Measurements from ENCODE around the gene ATP13A3. TPM values are rescaled to one million over a fixed set of nuclear protein-coding genes. Genes with fewer than 3 reads are reported as not detected.

ATP13A3 gene
- total and polyA plus RNA-seq, 4 donors, result 26.6 to 166 (median 75.5) TPM

DNA sequence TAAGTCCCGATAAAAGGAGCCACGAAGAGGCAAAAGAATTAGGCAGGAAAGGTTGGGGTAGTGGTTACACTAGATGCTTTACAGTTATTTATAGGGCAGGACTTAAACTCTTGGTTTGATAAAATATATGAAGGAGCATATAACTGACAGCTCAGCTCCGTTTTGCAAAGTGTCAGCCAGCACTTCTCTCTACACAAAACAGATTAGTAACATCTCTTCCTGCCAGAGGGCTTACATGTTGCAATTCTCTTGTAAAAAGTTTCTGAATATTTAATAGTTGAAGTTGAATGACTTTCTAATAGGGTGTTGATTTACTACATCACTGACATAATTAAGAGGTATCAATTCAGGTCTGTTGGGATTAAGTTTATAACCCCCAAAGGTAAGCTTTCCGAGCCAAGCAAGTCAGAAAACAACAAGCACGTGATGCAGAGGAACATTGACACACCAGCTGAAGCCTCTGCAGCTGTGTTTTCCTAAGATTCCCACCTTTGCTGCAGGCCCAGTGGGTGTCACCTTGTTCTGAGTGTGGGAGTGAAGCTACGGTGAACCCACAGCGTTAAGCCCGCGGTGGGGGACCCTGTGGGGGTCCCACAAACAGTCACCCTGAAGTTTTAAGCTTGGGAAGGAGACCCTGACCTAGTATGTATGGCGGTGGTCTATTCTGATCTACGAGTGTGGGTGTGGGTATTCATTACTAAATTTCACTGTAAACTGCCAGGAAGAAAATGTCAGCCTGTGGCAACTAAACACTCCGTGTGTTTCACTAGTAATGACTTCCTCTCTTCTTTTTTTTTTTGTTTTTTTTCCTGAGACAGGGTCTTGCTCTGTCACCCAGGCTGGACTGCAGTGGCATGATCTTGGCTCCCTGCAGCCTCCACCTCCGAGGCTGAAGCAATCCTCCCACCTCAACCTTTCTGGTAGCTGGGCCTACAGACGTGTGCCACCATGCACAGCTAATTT is 22.0 kb upstream of the ATP13A3 start:
- ATAC-seq (ENCODE audit: insufficient read depth, low FRiP score) (no peak), DNase-seq (peak in 1 of 3 donors; percentile 47)
- Histone ChIP-seq H3K4me3 (no peak overlapping the region), H3K27me3 (ENCODE audit: control insufficient read depth in 3 of 3, insufficient read depth in 3 of 3, low read length in 2 of 3) (no peaks in the 10 kb centered on the region), H3K9me3 (ENCODE audit: control insufficient read depth in 4 of 4, insufficient read depth in 3 of 4, low read length in 3 of 4) (peaks cover 0 to 2% (median 0%) of the 10 kb centered on the region in 4 donors), H3K36me3 (ENCODE audit: control insufficient read depth in 4 of 4, insufficient read depth in 4 of 4, low read length in 4 of 4) (peaks cover 0 to 1% (median 0%) of the 10 kb centered on the region in 4 donors), H3K27ac (ENCODE audit: low read depth in 1 of 2, low read length in 1 of 2) (no peak overlapping the region), H3K4me1 (ENCODE audit: control insufficient read depth in 5 of 5, insufficient read depth in 5 of 5, low read length in 5 of 5) (peaks cover 0 to 3% (median 0%) of the 10 kb centered on the region in 5 donors), H3K9ac (ENCODE audit: insufficient read depth in 1 of 2, low read length in 2 of 2) (no peak overlapping the region)
- 49 to 68% methylated on average over 14 of the region's 14 CpGs for WGBS, 2 donors
- TF ChIP-seq, protein P1, sequence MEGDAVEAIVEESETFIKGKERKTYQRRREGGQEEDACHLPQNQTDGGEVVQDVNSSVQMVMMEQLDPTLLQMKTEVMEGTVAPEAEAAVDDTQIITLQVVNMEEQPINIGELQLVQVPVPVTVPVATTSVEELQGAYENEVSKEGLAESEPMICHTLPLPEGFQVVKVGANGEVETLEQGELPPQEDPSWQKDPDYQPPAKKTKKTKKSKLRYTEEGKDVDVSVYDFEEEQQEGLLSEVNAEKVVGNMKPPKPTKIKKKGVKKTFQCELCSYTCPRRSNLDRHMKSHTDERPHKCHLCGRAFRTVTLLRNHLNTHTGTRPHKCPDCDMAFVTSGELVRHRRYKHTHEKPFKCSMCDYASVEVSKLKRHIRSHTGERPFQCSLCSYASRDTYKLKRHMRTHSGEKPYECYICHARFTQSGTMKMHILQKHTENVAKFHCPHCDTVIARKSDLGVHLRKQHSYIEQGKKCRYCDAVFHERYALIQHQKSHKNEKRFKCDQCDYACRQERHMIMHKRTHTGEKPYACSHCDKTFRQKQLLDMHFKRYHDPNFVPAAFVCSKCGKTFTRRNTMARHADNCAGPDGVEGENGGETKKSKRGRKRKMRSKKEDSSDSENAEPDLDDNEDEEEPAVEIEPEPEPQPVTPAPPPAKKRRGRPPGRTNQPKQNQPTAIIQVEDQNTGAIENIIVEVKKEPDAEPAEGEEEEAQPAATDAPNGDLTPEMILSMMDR (IDR thresholded peaks at IDR 0.05; ENCODE audit: control extremely low read depth, extremely low read depth), result no peak

DNA sequence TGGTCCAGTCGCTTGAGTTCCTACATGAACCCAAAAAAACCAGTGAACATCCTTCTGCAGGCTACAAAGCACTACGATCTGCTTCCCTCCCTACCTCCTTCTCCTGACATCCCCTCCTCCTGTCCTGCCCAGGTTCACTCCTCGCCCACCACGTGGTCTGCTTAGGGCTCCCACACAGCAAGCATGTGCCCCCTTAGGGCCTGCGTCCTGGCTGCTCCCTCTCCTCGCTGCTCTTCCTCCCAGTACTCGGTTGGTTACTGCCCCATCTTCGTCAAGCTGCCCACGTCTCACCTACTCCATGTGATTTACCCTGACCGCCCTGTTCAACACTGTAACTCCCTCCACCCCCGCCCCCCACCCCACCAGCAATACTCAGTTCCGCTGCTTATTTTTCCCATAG is 20.8 kb upstream of the ATP13A3 start:
- H3K36me3 ChIP-seq (ENCODE audit: control insufficient read depth in 4 of 4, insufficient read depth in 4 of 4, low read length in 4 of 4), result peaks cover 0 to 1% (median 0%) of the 10 kb centered on the region in 4 donors
- H3K4me3 ChIP-seq, result no peak overlapping the region
- DNase-seq (no peak), ATAC-seq (ENCODE audit: insufficient read depth, low FRiP score) (no peak)
- H3K9ac ChIP-seq (ENCODE audit: insufficient read depth in 1 of 2, low read length in 2 of 2), result no peak overlapping the region
- WGBS, 2 donors, result 90% methylated on average over 12 of the region's 12 CpGs
- H3K9me3 ChIP-seq (ENCODE audit: control insufficient read depth in 4 of 4, insufficient read depth in 3 of 4, low read length in 3 of 4), result peaks cover 0 to 2% (median 0%) of the 10 kb centered on the region in 4 donors
- H3K27ac ChIP-seq (ENCODE audit: low read depth in 1 of 2, low read length in 1 of 2), result no peak overlapping the region
- TF ChIP-seq, protein P1 (IDR thresholded peaks at IDR 0.05; ENCODE audit: control extremely low read depth, extremely low read depth), result no peak
- H3K4me1 ChIP-seq (ENCODE audit: control insufficient read depth in 5 of 5, insufficient read depth in 5 of 5, low read length in 5 of 5), result no peaks in the 10 kb centered on the region
- H3K27me3 ChIP-seq (ENCODE audit: control insufficient read depth in 3 of 3, insufficient read depth in 3 of 3, low read length in 2 of 3), result no peaks in the 10 kb centered on the region

- ATAC-seq (ENCODE audit: insufficient read depth, low FRiP score) (no peak), DNase-seq (no peak)
- no peaks in the 10 kb centered on the region for H3K27me3 ChIP-seq (ENCODE audit: control insufficient read depth in 3 of 3, insufficient read depth in 3 of 3, low read length in 2 of 3)
- H3K9ac ChIP-seq (ENCODE audit: insufficient read depth in 1 of 2, low read length in 2 of 2), result no peak overlapping the region
- TF ChIP-seq, protein P1 (IDR thresholded peaks at IDR 0.05; ENCODE audit: control extremely low read depth, extremely low read depth), result no peak
- H3K9me3 ChIP-seq (ENCODE audit: control insufficient read depth in 4 of 4, insufficient read depth in 3 of 4, low read length in 3 of 4), result peaks cover 0 to 2% (median 0%) of the 10 kb centered on the region in 4 donors
- H3K36me3 ChIP-seq (ENCODE audit: control insufficient read depth in 4 of 4, insufficient read depth in 4 of 4, low read length in 4 of 4), result peaks cover 0 to 1% (median 0%) of the 10 kb centered on the region in 4 donors
- no peaks in the 10 kb centered on the region for H3K4me1 ChIP-seq (ENCODE audit: control insufficient read depth in 5 of 5, insufficient read depth in 5 of 5, low read length in 5 of 5)
- 83 to 88% methylated on average over 5 of the region's 5 CpGs for WGBS, 2 donors
- H3K4me3 ChIP-seq, result no peak overlapping the region
- H3K27ac ChIP-seq (ENCODE audit: low read depth in 1 of 2, low read length in 1 of 2), result no peak overlapping the region
Observed at GRCh38 chr3:194505791-194506415, 19.1 kb upstream of the ATP13A3 start.

Measured in lung (tissue), 12 donors.